Medulla oblongata (tissue), 1 donor: Measurements from ENCODE around the gene SPTB.

Experiments
- DNase-seq: peaks from one replicate; pipeline ENCODE4 v3.0.0-alpha.2; 2015; ENCODE audit errors: extremely low spot score

SPTB gene

DNA sequence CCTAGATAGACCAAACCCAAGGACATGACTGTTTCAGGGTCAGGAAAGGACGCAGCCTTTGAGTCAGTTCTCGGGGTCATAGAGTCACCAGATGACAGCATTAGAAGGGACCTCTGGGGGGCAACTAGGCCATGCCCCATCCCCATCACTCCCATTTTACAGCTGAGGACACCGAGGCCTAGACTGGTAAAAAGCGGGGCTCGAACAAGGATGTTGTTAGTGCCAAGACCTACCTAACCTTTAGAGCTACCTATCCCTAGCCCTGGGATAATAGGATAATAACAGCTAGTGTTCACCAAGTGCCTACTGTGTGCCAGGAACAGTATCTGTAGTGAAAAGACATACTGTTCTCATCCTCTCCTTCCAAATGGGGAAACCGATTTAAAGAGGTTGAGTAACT is 126.8 kb downstream of the SPTB start:
- DNase-seq, result no peak

DNA sequence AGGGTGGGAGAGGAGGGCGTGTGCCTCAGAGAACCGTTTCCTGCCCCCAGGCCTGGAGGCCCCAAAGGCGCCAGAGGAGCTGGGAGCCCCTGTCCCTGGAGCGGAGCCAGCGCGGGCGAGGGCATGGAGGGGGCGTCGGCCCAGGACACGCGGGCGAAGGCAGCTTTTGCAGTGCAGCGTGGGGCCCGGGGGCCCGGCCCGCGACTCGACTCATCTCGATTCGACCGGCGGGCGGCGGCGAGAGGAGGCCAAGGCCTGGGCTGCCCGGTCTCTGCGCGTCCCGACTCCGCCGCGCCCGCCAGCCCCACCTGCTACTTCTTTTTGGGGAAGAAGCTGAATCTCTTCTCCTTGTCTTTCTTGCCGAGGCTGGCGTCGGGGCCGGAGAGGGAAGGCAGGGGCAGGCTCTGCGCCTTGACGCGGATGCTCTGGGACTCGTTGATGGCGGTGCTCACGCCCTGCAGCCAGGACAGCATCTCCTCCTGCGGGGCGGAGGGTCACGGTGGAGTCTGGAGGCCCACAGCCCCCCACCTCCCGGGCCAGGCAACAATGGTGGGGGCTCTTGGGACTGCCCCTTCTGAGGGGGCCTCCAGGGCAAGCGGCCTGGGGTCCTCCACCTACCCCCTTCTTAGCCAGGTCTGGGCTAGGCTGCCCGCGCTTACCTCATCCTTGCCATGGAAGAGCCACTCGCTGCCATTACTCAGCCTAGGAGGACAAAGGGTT is 130.6 kb downstream of the SPTB start:
- DNase-seq, result no peak

DNA sequence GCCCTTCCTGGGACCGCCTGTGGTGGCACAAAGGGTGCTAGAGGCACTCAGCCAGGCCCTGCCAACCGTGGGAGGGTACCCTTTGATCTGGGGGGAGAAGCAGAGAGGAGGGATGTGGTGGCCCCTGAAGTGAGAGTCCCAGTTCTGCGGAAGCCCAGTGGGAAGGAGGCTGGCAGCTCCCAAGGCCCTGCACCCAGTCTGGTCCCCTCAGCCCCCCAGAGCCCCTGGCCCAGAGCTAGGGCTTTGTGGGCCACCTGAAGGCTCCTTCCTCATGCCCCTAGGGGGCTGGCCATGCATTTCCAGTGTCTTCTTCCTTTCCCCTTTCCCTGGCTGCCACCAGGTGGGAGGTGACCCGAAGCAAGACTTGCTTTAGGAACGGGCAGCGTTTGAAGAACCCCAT is 131.2 kb downstream of the SPTB start:
- no peak for DNase-seq

DNA sequence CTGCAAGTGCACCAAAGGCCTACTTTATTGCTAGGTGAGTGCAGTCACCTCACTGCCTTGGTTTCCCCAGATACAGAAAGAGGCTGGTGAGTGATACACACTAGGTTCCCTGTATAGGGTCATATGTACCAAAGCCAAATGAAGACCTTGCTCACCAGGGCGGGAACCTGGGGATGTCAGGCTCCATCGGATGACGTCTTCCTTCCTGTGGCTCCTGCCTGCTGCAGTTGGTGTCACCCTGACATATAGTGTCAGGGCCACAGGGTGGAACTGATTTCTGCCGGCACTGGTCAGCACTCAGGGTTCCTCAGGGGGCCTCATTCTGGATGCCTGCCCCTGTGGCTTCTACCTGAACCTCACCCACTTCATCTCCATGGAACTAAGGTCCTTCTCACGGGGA is 132.4 kb downstream of the SPTB start:
- DNase-seq, result no peak

- DNase-seq, result peak; percentile 67
Observed at GRCh38 chr14:64746298-64747250, 133.1 kb downstream of the SPTB start.

DNA sequence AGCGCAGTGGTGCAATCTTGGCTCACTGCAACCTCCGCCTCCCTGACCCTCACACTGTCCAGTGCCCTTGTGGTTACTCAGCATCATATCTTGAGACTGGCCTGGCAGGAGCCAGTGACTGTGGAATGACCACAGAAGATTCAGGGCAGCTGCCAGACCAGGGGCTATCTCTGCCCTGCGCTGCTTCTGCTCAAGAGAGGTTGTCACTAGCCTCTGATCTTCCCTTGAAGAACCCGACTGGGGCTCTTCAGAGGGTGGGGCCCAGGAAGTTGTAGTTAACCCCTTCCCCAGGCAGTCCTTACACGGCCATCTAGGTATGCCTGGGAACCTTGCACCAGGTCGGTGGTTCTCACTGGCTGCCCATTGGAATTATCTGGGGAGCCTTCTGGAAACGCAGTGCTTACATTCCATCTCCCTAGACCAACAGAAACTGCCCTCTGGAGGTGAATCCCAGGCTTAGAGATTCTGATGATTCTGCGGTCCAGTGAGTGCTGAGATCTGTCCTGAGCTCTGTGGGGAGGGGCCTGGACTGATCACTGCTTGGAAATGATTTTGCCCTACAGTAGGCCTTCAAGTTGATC is 134.1 kb downstream of the SPTB start:
- DNase-seq, result peak; percentile 77

- no peak for DNase-seq
Observed at GRCh38 chr14:64743061-64743460, 136.6 kb downstream of the SPTB start.

GRCh38 chr14:64741961-64742360 is 137.7 kb downstream of the SPTB start:
- no peak for DNase-seq

- DNase-seq, result no peak
Observed at GRCh38 chr14:64741200-64741599, 138.5 kb downstream of the SPTB start.

DNA sequence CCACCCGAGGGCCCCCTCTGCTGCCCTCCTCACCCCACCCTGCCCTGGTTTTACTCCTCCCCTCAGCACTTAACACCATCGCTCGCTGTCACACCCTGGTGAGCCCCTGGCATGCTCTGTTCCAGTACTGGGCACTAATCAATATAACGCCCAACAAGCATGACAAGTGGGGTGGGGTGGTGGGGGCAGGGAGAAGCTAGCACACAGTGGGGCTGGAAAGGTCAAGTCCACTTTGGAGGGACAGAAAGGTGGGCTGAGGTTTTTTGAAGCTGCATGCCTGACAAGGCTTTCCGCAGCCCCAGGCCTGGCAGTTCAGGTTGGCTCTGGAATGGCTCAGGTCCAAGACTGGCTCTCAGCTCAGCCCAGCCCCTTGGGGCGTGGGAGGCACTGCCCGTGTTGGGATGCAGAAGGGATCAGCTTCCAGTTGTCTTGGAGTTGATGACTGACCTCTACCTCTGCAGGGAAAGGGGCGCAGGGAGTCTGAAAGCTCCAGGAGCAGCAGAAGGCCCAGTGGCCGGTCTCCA is 141.4 kb downstream of the SPTB start:
- no peak for DNase-seq

DNA sequence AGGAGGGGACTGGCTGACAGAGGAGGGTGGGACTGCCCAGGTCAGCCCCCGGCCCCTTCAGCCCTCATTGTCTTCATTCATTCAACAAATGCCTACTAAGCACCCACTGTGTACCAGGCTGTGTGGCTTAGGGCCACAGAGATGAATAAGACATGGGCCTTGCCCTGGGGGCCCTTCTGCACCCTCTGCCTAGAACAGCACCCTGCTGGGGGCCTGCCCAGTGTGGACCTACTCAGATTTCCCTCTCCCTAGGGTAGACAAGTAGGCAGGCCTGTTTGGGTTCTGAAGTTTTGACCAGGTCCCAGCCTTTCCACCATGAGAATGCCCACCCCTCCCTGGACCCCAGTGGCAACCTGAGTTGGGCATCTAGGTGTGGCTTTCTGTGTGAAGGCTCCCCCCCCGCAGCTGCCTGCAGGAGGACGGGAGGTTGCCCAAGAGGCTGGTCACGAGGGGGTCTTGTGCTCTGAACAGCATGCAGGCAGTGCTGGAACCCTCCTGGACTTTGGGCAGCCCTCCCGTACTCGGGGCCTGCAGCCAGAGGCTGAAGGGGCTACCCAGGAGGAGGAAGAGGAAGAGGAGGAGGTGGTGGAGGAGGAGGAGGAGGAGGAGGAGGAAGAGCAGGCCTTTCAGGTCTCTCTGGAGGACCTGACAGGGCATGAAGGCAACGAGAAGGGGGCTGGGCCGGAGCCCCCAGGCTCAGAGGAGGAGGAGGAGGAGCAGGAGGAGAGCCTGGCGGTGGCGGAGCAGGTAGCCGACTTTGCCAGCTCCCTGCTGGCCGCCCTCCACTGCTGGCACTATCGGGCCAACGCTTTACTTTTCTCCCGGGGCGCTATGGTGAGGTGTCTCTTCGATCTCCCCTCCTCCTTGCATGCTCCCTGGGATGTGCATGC is 142.1 kb downstream of the SPTB start:
- peak; percentile 70 for DNase-seq

DNA sequence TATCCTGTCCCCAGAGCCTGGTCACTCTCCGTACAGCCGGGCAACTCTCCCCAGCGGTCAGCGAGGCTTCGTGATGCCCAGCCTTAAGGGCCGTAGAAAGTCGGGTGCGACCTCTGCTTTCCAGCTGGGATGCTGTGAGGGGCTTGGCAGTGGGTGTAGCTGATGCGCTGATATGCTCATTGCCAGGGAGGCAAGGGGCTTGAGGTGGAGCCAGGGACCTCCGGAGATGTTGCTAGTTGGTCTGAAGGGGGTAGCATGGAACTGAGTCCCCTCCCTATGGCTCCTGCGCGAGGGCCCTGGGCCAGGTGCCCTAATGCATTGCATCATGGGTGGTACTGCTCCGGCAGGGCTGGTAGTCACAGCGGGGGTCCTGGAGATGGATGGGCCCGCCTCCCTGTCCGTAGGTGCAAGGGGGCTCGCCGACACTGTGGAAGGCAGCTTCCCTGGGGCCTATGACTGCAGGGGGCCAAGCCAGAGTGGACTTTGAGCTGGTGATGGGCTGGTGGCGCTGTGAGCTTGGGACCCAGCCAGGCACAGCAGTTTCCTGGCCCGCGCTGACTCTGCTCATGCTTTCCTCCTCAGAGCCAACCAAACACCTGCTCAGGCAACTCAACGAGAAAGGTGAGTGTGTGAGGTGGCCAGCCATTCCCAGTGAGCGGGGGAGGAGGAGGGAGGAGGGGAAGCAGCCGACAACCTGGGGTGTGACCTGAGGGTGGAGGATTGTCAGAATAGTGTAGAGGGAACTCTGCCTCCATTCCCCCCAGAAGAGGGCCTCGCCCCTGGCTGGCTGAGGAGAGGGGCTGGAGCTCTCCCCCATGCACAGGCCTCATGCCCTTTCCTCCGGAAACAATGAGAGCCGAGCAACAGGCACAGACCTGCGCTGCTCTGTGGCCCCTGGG is 143.2 kb downstream of the SPTB start:
- DNase-seq, result no peak

GRCh38 chr14:64734990-64735389 is 144.7 kb downstream of the SPTB start:
- no peak for DNase-seq

GRCh38 chr14:64733899-64734298 is 145.8 kb downstream of the SPTB start:
- DNase-seq, result no peak

DNA sequence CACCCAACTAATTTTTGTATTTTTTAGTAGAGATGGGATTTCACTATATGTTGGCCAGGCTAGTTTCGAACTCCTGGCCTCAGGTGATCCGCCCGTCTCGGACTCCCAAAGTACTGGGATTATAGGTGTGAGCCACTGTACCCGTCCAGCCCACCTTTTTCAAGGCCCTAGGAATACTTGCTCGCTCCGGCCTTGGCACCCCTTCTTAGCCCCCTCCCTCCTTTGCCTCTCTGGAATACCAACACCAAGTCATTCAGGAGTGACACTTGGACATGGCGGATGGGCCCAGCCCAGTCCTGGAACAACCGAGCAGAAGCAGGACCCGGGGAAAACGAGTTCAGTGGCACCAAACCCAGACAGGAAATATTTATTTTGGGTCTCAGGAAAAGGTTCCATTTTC is 146.4 kb downstream of the SPTB start:
- DNase-seq, result no peak

- DNase-seq, result no peak
Observed at GRCh38 chr14:64732536-64733120, 147.1 kb downstream of the SPTB start.

- DNase-seq, result no peak
Observed at GRCh38 chr14:64732066-64732465, 147.6 kb downstream of the SPTB start.

- no peak for DNase-seq
Observed at GRCh38 chr14:64731141-64731581, 148.5 kb downstream of the SPTB start.

- no peak for DNase-seq
Observed at GRCh38 chr14:64730681-64731080, 149.0 kb downstream of the SPTB start.

DNA sequence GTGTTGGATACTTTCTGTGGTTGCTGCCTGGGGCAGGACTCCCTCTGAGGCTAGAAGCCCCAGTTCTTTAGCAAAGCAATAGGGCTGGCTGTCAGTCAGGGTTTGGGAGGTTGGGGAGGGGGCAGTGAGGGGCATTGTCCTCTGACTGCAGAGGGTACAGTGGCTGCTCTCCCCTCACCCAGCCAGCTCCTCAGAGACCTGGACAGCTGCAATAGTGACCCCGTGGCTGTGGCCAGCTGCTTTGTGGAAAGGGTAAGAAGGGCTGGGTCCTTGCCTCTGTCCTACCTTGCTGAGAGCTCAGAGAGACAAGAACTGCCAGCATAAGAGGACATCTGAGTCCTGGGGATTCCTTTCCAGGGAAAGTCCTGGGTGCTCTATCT is 149.7 kb downstream of the SPTB start:
- no peak for DNase-seq
